SK-N-SH (cell line): ENCODE data around the gene SP3. TPM values are rescaled to one million over a fixed set of nuclear protein-coding genes. Genes with fewer than 3 reads are reported as not detected.

Experiments
- CTCF ChIA-PET: fragments of 300-600, 350-600 bp; formaldehyde crosslinking; extraction: SDS; loops from one replicate; lab custom pipeline; 2021; lab: Yijun Ruan, JAX
- POLR2A ChIA-PET: fragments of 350-600 bp; sonication (Branson Sonifier 250); formaldehyde crosslinking; extraction: SDS; loops from one replicate; lab custom pipeline; 2020; ENCODE audit warnings: antibody characterized with exemption, inconsistent platforms; lab: Yijun Ruan, JAX
- DNase-seq: peaks from one replicate; pipeline ENCODE4 v3.0.0; 2012
- H2AFZ ChIP-seq: fragments of 200-600 bp; sonication (generic); 2 replicates; pipeline ENCODE4 v1.8.1; 2016; ENCODE audit warnings: antibody characterized with exemption, mild to moderate bottlenecking, low read depth
- H3F3A ChIP-seq: fragments of 200-600 bp; sonication (generic); replicated peaks from 2 replicates; pipeline ENCODE3; 2016; ENCODE audit warnings: antibody characterized with exemption, mild to moderate bottlenecking; ENCODE audit not compliant: insufficient read depth
- H3K27ac ChIP-seq, 2 experiments: fragments of 200-500 bp in 1 of 2; fragments of 200-600 bp in 1 of 2; sonication (Bioruptor generic) in 1 of 2; sonication (generic), shearing (Covaris generic) in 1 of 2; 2 replicates each; pipeline versions ENCODE4 v1.5.1 to v1.6.1; 2014 to 2016; ENCODE audit warnings: low read depth in 2 of 2, inconsistent platforms in 1 of 2, low read length in 1 of 2, mild to moderate bottlenecking in 1 of 2, mixed read lengths in 1 of 2
- H3K27me3 ChIP-seq: fragments of 200-600 bp; sonication (generic), shearing (Covaris generic); 2 replicates; pipeline ENCODE4 v1.6.1; 2016; ENCODE audit warnings: mixed run types; ENCODE audit not compliant: insufficient read depth
- H3K36me3 ChIP-seq, 2 experiments: fragments of 200-500 bp in 1 of 2; fragments of 200-600 bp in 1 of 2; sonication (Bioruptor generic) in 1 of 2; sonication (generic) in 1 of 2; replicated peaks in 1 of 2; 2 replicates each; pipeline versions ENCODE3 to v1.5.1; 2014 to 2016; ENCODE audit warnings: low read length in 1 of 2, mild to moderate bottlenecking in 1 of 2; ENCODE audit not compliant: insufficient read depth in 2 of 2, control insufficient read depth in 1 of 2
- H3K4me1 ChIP-seq, 2 experiments: fragments of 200-500 bp in 1 of 2; fragments of 200-600 bp in 1 of 2; sonication (Bioruptor generic) in 1 of 2; sonication (generic), shearing (Covaris generic) in 1 of 2; 2 replicates each; pipeline versions ENCODE4 v1.5.1 to v1.6.1; 2014 to 2016; ENCODE audit warnings: low read depth in 1 of 2, low read length in 1 of 2, mixed run types in 1 of 2; ENCODE audit not compliant: insufficient read depth in 2 of 2, control insufficient read depth in 1 of 2
- H3K4me2 ChIP-seq: fragments of 200-600 bp; sonication (generic), shearing (Covaris generic); 2 replicates; pipeline ENCODE4 v1.6.1; 2017; ENCODE audit warnings: mixed run types
- H3K4me3 ChIP-seq, 2 experiments: fragments of 200-500 bp in 1 of 2; fragments of 200-600 bp in 1 of 2; sonication (Bioruptor generic) in 1 of 2; sonication (generic), shearing (Covaris generic) in 1 of 2; 2 replicates each; pipeline versions ENCODE4 v1.5.1 to v1.8.1; 2014 to 2016; ENCODE audit warnings: low read depth in 2 of 2, inconsistent platforms in 1 of 2, low read length in 1 of 2, mild to moderate bottlenecking in 1 of 2, mixed read lengths in 1 of 2, moderate library complexity in 1 of 2
- H3K79me2 ChIP-seq: fragments of 200-600 bp; sonication (generic); 2 replicates; pipeline ENCODE4 v1.8.1; 2017; ENCODE audit warnings: mild to moderate bottlenecking; ENCODE audit not compliant: insufficient read depth
- H3K9ac ChIP-seq: fragments of 200-600 bp; sonication (generic); 2 replicates; pipeline ENCODE4 v1.6.1; 2017; ENCODE audit warnings: mixed run types
- H3K9me2 ChIP-seq: fragments of 200-600 bp; sonication (generic); 2 replicates; pipeline ENCODE4 v1.6.1; 2017; ENCODE audit warnings: mixed run types
- H3K9me3 ChIP-seq: fragments of 200-600 bp; sonication (generic); 2 replicates; pipeline ENCODE4 v1.6.1; 2017; ENCODE audit warnings: mixed run types, mild to moderate bottlenecking, moderate library complexity
- H4K20me1 ChIP-seq: fragments of 200-600 bp; sonication (generic); 2 replicates; pipeline ENCODE4 v1.6.1; 2017; ENCODE audit warnings: mild to moderate bottlenecking, mixed run types; ENCODE audit not compliant: insufficient read depth
- ELF1 ChIP-seq: IDR thresholded peaks from 2 replicates; pipeline ENCODE4 v1.4.0; 2012
- EZH2phosphoT487 ChIP-seq: fragments of 200-600 bp; sonication (generic); IDR thresholded peaks from 2 replicates; pipeline ENCODE4 v1.6.1; 2017; ENCODE audit warnings: low read depth, mixed run types, mild to moderate bottlenecking, antibody characterized with exemption, moderate library complexity, borderline replicate concordance
- FOXJ3 ChIP-seq: sonication (generic); formaldehyde crosslinking; IDR thresholded peaks from 2 replicates; pipeline ENCODE4 v1.5.1; 2020; ENCODE audit warnings: mild to moderate bottlenecking, missing genetic modification reagents
- JUND ChIP-seq: IDR thresholded peaks from 2 replicates; pipeline ENCODE4 v1.4.0; 2012
- MAX ChIP-seq: IDR thresholded peaks from 2 replicates; pipeline ENCODE4 v1.4.0; 2012; ENCODE audit warnings: low read depth
- MEF2A ChIP-seq: IDR thresholded peaks from 2 replicates; pipeline ENCODE4 v1.4.0; 2012; ENCODE audit warnings: low read depth, borderline replicate concordance
- NFIC ChIP-seq: IDR thresholded peaks from 2 replicates; pipeline ENCODE4 v1.4.0; 2012; ENCODE audit warnings: borderline replicate concordance
- NRF1 ChIP-seq: IDR thresholded peaks from 2 replicates; pipeline ENCODE4 v1.6.1; 2012; ENCODE audit warnings: low read depth, mild to moderate bottlenecking, low read length
- POLR2AphosphoS5 ChIP-seq: IDR thresholded peaks from 2 replicates; pipeline ENCODE4 v1.6.1; 2012; ENCODE audit warnings: low read depth, low read length
- RFX5 ChIP-seq: IDR thresholded peaks from 2 replicates; pipeline ENCODE4 v1.6.1; 2012; ENCODE audit warnings: mild to moderate bottlenecking, improper control_type of control experiment, low read length
- SIN3A ChIP-seq: IDR thresholded peaks from 2 replicates; pipeline ENCODE4 v1.6.1; 2012; ENCODE audit warnings: low read depth, mild to moderate bottlenecking, low read length, moderate library complexity, borderline replicate concordance
- SMC3 ChIP-seq: IDR thresholded peaks from 2 replicates; pipeline ENCODE4 v1.6.1; 2012; ENCODE audit warnings: low read depth, low read length, improper control_type of control experiment
- TCF12 ChIP-seq: IDR thresholded peaks from 2 replicates; pipeline ENCODE4 v1.4.0; 2012
- USF2 ChIP-seq: fragments of 150-350 bp; IDR thresholded peaks from 2 replicates; pipeline ENCODE4 v1.6.1; 2017; ENCODE audit warnings: antibody characterized with exemption, low read length, low read depth, borderline replicate concordance
- YY1 ChIP-seq: IDR thresholded peaks from 2 replicates; pipeline ENCODE4 v1.4.0; 2012; ENCODE audit warnings: low read depth, mild to moderate bottlenecking
- WGBS: methylation state at CpG from one replicate; pipeline ENCODE4 v1.1.6; 2017; ENCODE audit warnings: low lambda C conversion rate; 5-methylcytosine and 5-hydroxymethylcytosine counted together
- polyA plus RNA-seq, 3 experiments: library from polyadenylated mRNA; depleted of rRNA; stranded (reverse); fragments of >200 nt; gene quantifications; 2 replicates each; pipeline ENCODE4 v1.2.3, GENCODE V29; 2012
- TF ChIP-seq, protein P1 (sequence below): IDR thresholded peaks from 2 replicates; pipeline ENCODE4; 2012
- TF ChIP-seq, protein P2 (sequence below): IDR thresholded peaks from 2 replicates; pipeline ENCODE4 v1.4.0; 2012; ENCODE audit warnings: low read depth, borderline replicate concordance

SP3 gene
- polyA plus RNA-seq, 1 of the 3 experiments (the other 2 are of a cell fraction): 23.1 TPM

DNA sequence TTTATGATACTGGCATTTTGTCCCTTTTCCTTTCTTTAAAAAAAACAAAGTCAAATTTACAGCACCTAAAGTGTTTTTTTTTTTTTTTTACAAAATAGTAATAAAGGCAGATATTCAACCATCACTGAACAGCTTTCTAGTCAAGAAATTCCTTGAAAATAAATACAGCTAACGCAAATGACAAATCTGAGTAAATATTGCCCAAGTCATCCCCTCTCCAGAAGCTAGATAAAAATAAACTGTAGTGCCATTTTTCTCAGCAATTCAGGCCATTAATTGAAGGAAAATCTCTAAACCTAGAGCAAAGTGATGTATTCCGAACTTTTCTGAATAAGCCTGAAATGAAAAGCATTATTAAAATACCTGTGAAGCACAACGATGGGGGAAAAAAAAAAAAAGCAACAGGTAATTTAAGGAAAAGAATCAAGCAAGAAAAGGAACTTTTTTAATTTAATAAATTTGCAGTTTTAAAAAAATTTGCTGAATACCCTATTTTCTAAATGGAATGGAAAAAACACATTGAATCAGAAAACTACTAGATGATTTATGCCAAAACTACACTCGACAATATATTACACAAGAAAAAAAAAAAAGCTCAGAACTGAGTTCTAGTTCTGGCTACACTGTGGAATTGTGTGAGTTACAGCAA is 6.9 kb downstream of the SP3 start:
- Histone ChIP-seq H3F3A (peaks cover 20% of the 10 kb centered on the region), H3K9me2 (no peaks in the 10 kb centered on the region), H3K79me2 (peaks cover 100% of the 10 kb centered on the region), H3K9ac (no peak overlapping the region), H3K9me3 (peaks cover 10% of the 10 kb centered on the region; the same call in 1 of the 2 replicates), H3K4me2 (no peak overlapping the region), H3K4me3 (no peak overlapping the region), H3K27ac (no peak overlapping the region), H2AFZ (no peak overlapping the region), H3K4me1 (peaks cover 8 to 10% of the 10 kb centered on the region in 2 experiments; a peak in 2 of 4 replicates), H3K36me3 (peaks cover 60 to 74% of the 10 kb centered on the region in 2 experiments), H4K20me1 (peaks cover 82% of the 10 kb centered on the region), H3K27me3 (no peaks in the 10 kb centered on the region)
- POLR2A ChIA-PET: interaction anchor here (0.7 kb wide), 1 partner anchor 33 kb away, joined by 4 read pairs; no protein-coding TSS in a partner anchor
- CTCF ChIA-PET: interaction anchor here (1.2 kb wide), 1 partner anchor 128 kb away, joined by 3 read pairs; no protein-coding TSS in a partner anchor
- TF ChIP-seq EZH2phosphoT487: no peak
- no peak for TF ChIP-seq POLR2AphosphoS5
- TF ChIP-seq SMC3: no peak
- TF ChIP-seq JUND: no peak
- TF ChIP-seq TCF12: no peak
- TF ChIP-seq FOXJ3: no peak
- no peak for TF ChIP-seq SIN3A
- TF ChIP-seq ELF1: no peak
- no peak for TF ChIP-seq MAX
- TF ChIP-seq, protein P1, sequence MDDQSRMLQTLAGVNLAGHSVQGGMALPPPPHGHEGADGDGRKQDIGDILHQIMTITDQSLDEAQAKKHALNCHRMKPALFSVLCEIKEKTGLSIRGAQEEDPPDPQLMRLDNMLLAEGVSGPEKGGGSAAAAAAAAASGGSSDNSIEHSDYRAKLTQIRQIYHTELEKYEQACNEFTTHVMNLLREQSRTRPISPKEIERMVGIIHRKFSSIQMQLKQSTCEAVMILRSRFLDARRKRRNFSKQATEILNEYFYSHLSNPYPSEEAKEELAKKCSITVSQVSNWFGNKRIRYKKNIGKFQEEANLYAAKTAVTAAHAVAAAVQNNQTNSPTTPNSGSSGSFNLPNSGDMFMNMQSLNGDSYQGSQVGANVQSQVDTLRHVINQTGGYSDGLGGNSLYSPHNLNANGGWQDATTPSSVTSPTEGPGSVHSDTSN: no peak
- TF ChIP-seq RFX5: no peak
- TF ChIP-seq MEF2A: no peak
- TF ChIP-seq, protein P2, sequence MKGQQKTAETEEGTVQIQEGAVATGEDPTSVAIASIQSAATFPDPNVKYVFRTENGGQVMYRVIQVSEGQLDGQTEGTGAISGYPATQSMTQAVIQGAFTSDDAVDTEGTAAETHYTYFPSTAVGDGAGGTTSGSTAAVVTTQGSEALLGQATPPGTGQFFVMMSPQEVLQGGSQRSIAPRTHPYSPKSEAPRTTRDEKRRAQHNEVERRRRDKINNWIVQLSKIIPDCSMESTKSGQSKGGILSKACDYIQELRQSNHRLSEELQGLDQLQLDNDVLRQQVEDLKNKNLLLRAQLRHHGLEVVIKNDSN: no peak
- TF ChIP-seq NRF1: no peak
- TF ChIP-seq USF2: no peak
- no peak for TF ChIP-seq YY1
- TF ChIP-seq NFIC: no peak
- WGBS: 82% methylated on average over 4 of the region's 4 CpGs
- no peak for DNase-seq
